SK-N-SH treated with all-trans-retinoic acid at 6 μM for 48 hours (cell line): ENCODE data around the gene FKBP11.

Experiments
- ARNTL ChIP-seq: fragments of 450-650 bp; formaldehyde crosslinking; IDR thresholded peaks from 2 replicates; pipeline ENCODE4 v1.5.0; 2020; ENCODE audit warnings: low read depth, mild to moderate bottlenecking, moderate library complexity, borderline replicate concordance
- OSR1 ChIP-seq: fragments of 250-450 bp; sonication (Bioruptor Pico); IDR thresholded peaks from 2 replicates; pipeline ENCODE4 v1.8.0; 2022; ENCODE audit warnings: moderate library complexity, mild to moderate bottlenecking, inconsistent platforms
- SNAI2 ChIP-seq: fragments of 250-450 bp; sonication (Bioruptor Pico); IDR thresholded peaks from 2 replicates; pipeline ENCODE4 v1.5.0; 2020; ENCODE audit warnings: mild to moderate bottlenecking, moderate library complexity
- ZFP30 ChIP-seq: fragments of 450-650 bp; formaldehyde crosslinking; IDR thresholded peaks from 2 replicates; pipeline ENCODE4 v1.5.0; 2022; ENCODE audit warnings: mild to moderate bottlenecking, moderate library complexity
- TF ChIP-seq, protein P1 (sequence below): fragments of 250-450 bp; sonication (Bioruptor Pico); IDR thresholded peaks from 2 replicates; pipeline ENCODE4 v1.8.0; 2020; ENCODE audit warnings: mild to moderate bottlenecking, moderate library complexity, borderline replicate concordance
- TF ChIP-seq, protein P2 (sequence below): fragments of 250-450 bp; sonication (Bioruptor Pico); IDR thresholded peaks from 2 replicates; pipeline ENCODE4 v1.5.0; 2020; ENCODE audit warnings: mild to moderate bottlenecking, moderate library complexity
- TF ChIP-seq, protein P3 (sequence below): fragments of 250-450 bp; sonication (Bioruptor Pico); IDR thresholded peaks from 2 replicates; pipeline ENCODE4 v1.5.1; 2020; ENCODE audit warnings: low read depth, mild to moderate bottlenecking, moderate library complexity

DNA sequence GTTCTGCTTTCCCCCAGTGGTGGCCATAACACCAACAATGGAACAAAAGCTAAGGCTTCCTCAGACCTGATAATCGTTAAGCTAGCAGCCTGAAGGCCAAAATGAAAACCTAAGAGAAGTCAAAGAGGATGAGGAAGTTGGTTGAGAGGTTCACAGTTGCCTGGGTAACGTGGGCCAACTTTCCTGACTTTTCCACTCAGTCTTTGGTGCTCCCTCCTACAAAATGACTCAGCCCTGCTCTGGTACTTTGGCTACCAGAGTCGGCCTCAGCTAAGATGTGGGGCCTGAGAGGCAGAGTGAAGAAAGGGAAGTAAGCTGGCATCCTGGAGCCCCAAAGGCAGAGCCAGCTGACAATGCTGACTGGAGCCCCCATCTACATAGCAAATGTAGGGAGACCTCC lies 14.9 kb upstream of the FKBP11 start:
- TF ChIP-seq OSR1 (CRISPR knock-in tag) = no peak
- TF ChIP-seq, protein P1, sequence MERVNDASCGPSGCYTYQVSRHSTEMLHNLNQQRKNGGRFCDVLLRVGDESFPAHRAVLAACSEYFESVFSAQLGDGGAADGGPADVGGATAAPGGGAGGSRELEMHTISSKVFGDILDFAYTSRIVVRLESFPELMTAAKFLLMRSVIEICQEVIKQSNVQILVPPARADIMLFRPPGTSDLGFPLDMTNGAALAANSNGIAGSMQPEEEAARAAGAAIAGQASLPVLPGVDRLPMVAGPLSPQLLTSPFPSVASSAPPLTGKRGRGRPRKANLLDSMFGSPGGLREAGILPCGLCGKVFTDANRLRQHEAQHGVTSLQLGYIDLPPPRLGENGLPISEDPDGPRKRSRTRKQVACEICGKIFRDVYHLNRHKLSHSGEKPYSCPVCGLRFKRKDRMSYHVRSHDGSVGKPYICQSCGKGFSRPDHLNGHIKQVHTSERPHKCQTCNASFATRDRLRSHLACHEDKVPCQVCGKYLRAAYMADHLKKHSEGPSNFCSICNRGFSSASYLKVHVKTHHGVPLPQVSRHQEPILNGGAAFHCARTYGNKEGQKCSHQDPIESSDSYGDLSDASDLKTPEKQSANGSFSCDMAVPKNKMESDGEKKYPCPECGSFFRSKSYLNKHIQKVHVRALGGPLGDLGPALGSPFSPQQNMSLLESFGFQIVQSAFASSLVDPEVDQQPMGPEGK (CRISPR knock-in tag) = no peak
- TF ChIP-seq, protein P2, sequence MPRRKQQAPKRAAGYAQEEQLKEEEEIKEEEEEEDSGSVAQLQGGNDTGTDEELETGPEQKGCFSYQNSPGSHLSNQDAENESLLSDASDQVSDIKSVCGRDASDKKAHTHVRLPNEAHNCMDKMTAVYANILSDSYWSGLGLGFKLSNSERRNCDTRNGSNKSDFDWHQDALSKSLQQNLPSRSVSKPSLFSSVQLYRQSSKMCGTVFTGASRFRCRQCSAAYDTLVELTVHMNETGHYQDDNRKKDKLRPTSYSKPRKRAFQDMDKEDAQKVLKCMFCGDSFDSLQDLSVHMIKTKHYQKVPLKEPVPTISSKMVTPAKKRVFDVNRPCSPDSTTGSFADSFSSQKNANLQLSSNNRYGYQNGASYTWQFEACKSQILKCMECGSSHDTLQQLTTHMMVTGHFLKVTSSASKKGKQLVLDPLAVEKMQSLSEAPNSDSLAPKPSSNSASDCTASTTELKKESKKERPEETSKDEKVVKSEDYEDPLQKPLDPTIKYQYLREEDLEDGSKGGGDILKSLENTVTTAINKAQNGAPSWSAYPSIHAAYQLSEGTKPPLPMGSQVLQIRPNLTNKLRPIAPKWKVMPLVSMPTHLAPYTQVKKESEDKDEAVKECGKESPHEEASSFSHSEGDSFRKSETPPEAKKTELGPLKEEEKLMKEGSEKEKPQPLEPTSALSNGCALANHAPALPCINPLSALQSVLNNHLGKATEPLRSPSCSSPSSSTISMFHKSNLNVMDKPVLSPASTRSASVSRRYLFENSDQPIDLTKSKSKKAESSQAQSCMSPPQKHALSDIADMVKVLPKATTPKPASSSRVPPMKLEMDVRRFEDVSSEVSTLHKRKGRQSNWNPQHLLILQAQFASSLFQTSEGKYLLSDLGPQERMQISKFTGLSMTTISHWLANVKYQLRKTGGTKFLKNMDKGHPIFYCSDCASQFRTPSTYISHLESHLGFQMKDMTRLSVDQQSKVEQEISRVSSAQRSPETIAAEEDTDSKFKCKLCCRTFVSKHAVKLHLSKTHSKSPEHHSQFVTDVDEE (CRISPR knock-in tag) = no peak
- no peak for TF ChIP-seq ZFP30
- TF ChIP-seq SNAI2 = no peak
- TF ChIP-seq ARNTL (CRISPR knock-in tag) = no peak
- TF ChIP-seq, protein P3, sequence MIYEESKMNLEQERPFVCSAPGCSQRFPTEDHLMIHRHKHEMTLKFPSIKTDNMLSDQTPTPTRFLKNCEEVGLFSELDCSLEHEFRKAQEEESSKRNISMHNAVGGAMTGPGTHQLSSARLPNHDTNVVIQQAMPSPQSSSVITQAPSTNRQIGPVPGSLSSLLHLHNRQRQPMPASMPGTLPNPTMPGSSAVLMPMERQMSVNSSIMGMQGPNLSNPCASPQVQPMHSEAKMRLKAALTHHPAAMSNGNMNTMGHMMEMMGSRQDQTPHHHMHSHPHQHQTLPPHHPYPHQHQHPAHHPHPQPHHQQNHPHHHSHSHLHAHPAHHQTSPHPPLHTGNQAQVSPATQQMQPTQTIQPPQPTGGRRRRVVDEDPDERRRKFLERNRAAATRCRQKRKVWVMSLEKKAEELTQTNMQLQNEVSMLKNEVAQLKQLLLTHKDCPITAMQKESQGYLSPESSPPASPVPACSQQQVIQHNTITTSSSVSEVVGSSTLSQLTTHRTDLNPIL (CRISPR knock-in tag) = no peak
